Activated CD4-positive, alpha-beta T cell treated with anti-CD3 and anti-CD28 coated beads, Interleukin-2, amount 50 U/mL, for 1 hour (primary cell): ENCODE results near the gene STARD10.

Experiments
- DNase-seq: peaks from one replicate; pipeline ENCODE4 v3.0.0-alpha.2; 2020

Gene STARD10

GRCh38 chr11:72759468-72759985 is 34.3 kb downstream of the STARD10 start:
- DNase-seq: no peak

- no peak for DNase-seq
Measured at GRCh38 chr11:72758690-72759389, 35.0 kb downstream of the STARD10 start.

DNA sequence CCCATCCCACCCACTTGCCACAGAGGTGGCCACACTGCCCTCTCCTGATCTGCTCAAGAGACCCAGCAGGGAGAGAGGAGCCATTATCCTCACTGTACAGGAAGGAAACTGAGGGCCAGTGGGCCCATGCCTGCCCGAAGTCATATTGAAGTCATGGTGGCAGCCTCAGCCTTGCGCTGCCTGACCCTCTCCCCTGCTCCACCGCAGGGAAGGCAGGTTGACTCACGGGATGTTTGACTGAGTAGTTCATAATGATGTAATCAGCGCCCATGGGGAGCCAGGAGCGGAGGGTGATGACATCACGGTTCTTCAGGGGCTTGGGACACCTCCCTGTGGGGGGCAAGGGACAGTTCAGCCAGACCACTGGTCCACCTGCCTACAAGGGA is 35.5 kb downstream of the STARD10 start:
- DNase-seq: no peak

GRCh38 chr11:72755713-72756285 is 38.0 kb downstream of the STARD10 start:
- no peak for DNase-seq

- no peak for DNase-seq
Measured at GRCh38 chr11:72754544-72755155, 39.2 kb downstream of the STARD10 start.

GRCh38 chr11:72754149-72754543 is 39.7 kb downstream of the STARD10 start:
- no peak for DNase-seq

GRCh38 chr11:72753341-72754148 is 40.3 kb downstream of the STARD10 start:
- DNase-seq: no peak

DNA sequence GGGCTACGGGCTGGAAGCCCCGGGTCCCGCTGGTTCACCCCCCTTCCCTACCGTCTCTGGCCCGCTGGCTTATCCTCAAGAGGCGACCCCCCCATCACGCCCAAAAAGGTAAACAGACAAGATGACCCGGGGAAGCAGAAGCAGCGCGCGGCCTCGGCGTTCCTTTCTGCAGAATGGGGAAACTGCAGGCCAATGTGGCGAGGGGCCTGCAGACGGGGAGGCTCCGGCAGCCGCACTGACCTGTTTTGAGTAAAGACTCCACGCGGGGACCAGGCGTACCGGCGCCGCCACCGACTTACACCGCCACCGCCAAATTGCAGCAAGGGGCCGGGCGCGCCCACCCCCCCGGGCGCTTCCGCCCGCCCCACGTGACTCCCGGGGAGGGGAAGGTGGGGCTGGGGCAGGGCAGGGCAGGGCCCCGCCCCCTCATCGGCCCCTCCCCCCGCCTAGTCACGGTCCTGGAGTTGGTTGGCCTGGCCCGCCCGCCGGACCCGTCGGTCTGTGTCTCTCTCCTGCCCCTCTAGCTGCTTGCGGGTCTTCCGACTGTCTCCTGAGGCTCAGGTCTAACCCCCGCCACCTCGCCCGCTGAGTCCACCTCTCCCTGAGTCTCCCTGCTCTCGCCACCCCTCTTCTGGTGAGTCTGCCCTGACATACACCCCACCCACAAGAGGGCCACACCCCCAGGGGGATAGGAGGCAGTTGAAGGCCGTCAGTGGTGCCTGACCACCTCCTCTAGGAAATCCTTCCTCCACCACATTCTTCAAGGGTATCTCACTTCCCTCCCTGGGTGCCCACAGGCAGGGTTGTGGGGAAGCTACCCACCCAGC is 41.5 kb downstream of the STARD10 start, which contains the start of gene ARAP1:
Gene ARAP1 (minus strand): TSS at position 321 of the 827 bp plus-strand sequence. CDS start 25,280 bp downstream, outside the sequence.
- DNase-seq: peak; percentile 75

GRCh38 chr11:72751116-72752087 is 42.4 kb downstream of the STARD10 start:
- DNase-seq: no peak

GRCh38 chr11:72750556-72751115 is 43.2 kb downstream of the STARD10 start:
- DNase-seq: no peak

- no peak for DNase-seq
Measured at GRCh38 chr11:72750086-72750485, 43.8 kb downstream of the STARD10 start.

DNA sequence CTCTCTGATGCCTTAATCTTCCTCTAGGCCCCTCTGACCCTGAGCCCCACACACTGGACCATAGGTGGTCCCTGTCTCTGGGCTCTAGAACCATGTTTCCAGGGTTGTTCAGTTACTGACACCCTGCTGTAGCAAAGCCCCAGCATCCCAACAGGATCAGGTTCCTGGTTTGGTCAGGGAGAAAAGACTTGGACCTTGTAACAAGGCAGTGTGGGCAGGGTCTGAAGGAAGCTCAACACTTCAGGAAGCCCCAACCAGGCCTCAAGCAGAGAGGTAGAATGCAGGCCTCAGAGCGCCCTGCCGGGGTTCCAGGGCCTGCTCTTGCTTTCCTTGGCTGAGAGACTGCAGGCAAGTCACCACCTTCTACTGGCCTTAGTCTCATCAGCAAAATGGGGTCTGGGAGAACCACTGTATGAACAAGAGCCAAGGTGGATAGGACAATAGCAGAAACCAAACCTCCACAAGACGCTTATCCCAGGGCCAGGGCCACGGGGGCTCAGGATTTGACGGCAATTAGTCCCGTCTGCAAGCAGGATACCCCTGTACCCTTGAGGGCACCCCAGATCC is 46.5 kb downstream of the STARD10 start:
- no peak for DNase-seq

DNA sequence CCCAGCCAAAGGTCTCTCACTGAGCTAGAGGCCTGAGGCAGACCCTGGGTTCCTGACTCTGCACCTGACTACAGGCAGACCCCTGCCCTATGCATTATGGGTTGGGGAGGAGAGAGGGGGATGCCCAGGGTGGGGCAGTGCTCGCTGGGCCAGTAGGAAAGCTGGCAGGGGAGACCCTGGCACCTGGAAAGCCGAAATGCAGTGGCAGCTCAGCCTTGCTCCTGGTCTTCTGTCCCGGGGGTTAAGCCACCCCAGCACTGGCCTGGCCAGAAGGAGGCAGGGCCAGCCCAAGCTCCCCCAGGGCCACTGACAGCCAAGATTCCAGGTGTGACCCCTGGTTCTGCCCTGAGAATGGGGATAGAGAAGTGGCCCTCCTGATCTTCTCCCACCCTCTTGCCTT is 47.0 kb downstream of the STARD10 start:
- no peak for DNase-seq

DNA sequence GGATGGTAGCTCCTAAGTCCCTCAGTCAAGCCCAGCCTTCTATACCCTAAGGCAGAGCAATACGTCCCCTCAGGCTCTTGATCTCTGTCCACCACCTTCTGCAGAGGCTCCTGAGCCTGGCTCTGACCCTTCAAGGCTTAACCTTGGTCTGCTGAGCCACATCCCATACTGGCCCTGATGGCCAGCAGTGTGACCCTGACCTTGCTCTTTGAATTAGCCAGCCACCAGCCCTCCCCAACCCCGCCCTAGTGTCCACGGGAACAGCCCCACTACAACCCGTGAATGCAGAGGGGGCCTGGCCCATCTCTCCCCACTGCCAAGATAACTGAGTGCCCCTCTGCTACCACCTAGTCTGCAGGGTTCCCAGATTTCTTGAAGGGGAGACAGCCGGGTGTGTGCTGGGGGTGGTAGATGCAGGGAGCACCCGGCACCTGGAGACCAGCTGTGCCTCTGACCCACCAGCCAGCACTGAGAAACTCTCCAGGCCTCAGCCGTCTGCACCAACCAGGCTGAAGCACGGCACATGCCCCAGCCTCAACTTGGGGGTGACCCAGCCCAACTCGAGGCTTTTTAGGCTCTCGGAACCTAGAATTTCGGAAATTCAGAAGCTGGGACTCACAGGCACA is 47.8 kb downstream of the STARD10 start:
- DNase-seq: no peak

DNA sequence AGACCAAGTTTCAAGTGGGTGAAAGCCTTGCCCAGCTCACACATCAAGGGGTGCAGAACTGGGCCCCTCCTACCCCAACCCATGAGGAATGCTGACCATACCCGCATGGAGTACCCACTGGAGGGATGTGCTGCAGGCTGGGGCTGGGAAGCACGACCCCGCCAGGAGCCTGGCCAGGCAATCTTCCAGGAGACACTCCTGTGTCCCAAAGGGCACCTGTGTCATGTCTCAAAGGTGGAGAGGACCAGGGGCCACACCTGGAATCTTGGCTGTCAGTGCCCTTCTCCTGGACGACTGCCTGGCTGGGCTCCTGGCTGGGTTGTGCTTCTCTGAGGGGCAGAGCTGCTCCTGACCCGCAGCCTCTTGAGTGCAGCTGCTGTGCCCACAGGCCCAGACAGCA is 48.3 kb downstream of the STARD10 start:
- no peak for DNase-seq

DNA sequence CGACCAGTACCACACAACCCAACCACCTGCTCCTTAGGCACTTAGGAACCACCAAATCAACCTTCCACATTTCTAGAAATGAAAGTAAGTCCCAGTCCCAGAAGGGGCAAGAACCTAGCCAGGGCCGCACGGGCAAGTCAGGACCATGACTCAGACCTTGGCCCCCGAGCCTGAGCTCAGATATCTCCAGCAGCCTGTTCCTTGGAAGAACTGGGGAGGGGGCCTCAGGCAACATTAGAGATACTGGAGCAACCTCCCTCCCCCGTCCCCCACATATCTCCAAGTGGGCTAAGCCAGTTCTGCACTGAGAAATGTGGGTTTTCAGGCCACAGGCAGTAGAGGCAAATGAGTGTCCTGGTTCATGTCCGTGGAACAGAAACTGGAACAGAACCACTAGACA is 49.4 kb downstream of the STARD10 start:
- DNase-seq: no peak

GRCh38 chr11:72743321-72744221 is 50.3 kb downstream of the STARD10 start:
- no peak for DNase-seq

GRCh38 chr11:72742513-72743320 is 51.1 kb downstream of the STARD10 start:
- no peak for DNase-seq
